Measurements from ENCODE around the gene NBAS. TPM values are rescaled to one million over a fixed set of nuclear protein-coding genes. Genes with fewer than 3 reads are reported as not detected.
"Not testable (repeated sequence)": the region's sequence is repeated elsewhere in the genome, so short reads cannot be mapped to it uniquely, and the experiment has no call there.

The NBAS gene
- total RNA-seq, 1 experiment from 2014 or later = 46.7 TPM

GRCh38 chr2:15527074-15527739 is 33.9 kb downstream of the NBAS start:
- DNase-seq (ENCODE audit: low read depth) = peak; percentile 5

GRCh38 chr2:15521641-15522181 is 39.4 kb downstream of the NBAS start:
- DNase-seq (ENCODE audit: low read depth) = peak; percentile 28

- DNase-seq (ENCODE audit: low read depth) = no peak
Observed at GRCh38 chr2:15520346-15520745, 40.8 kb downstream of the NBAS start.

GRCh38 chr2:15518759-15519158 is 42.4 kb downstream of the NBAS start:
- DNase-seq (ENCODE audit: low read depth) = not testable (repeated sequence)

- no peak for DNase-seq (ENCODE audit: low read depth)
Observed at GRCh38 chr2:15517793-15518192, 43.3 kb downstream of the NBAS start.

- no peak for DNase-seq (ENCODE audit: low read depth)
Observed at GRCh38 chr2:15511686-15512085, 49.4 kb downstream of the NBAS start.

- no peak for DNase-seq (ENCODE audit: low read depth)
Observed at GRCh38 chr2:15510552-15510951, 50.6 kb downstream of the NBAS start.

- no peak for DNase-seq (ENCODE audit: low read depth)
Observed at GRCh38 chr2:15510131-15510530, 51.0 kb downstream of the NBAS start.

- no peak for DNase-seq (ENCODE audit: low read depth)
Observed at GRCh38 chr2:15507697-15508096, 53.4 kb downstream of the NBAS start.

GRCh38 chr2:15507061-15507460 is 54.1 kb downstream of the NBAS start:
- DNase-seq (ENCODE audit: low read depth) = no peak

GRCh38 chr2:15506229-15506819 is 54.8 kb downstream of the NBAS start:
- DNase-seq (ENCODE audit: low read depth) = no peak

GRCh38 chr2:15504882-15505663 is 56.1 kb downstream of the NBAS start:
- no peak for DNase-seq (ENCODE audit: low read depth)

- not testable (repeated sequence) for DNase-seq (ENCODE audit: low read depth)
Observed at GRCh38 chr2:15499251-15499650, 61.9 kb downstream of the NBAS start.

- no peak for DNase-seq (ENCODE audit: low read depth)
Observed at GRCh38 chr2:15498554-15498953, 62.6 kb downstream of the NBAS start.

- DNase-seq (ENCODE audit: low read depth) = no peak
Observed at GRCh38 chr2:15494877-15495276, 66.3 kb downstream of the NBAS start.

GRCh38 chr2:15492773-15493325 is 68.3 kb downstream of the NBAS start:
- DNase-seq (ENCODE audit: low read depth) = no peak

GRCh38 chr2:15486770-15487169 is 74.4 kb downstream of the NBAS start:
- DNase-seq (ENCODE audit: low read depth) = no peak

GRCh38 chr2:15485949-15486348 is 75.2 kb downstream of the NBAS start:
- no peak for DNase-seq (ENCODE audit: low read depth)

- no peak for DNase-seq (ENCODE audit: low read depth)
Observed at GRCh38 chr2:15481000-15481399, 80.1 kb downstream of the NBAS start.

GRCh38 chr2:15480552-15480951 is 80.6 kb downstream of the NBAS start:
- no peak for DNase-seq (ENCODE audit: low read depth)

- DNase-seq (ENCODE audit: low read depth) = no peak
Observed at GRCh38 chr2:15472876-15473275, 88.3 kb downstream of the NBAS start.

- no peak for DNase-seq (ENCODE audit: low read depth)
Observed at GRCh38 chr2:15472133-15472532, 89.0 kb downstream of the NBAS start.

Data from RPMI7951 (cell line).